Raji (cell line): Measurements from ENCODE around the gene TRPM3.

Source experiments
- POLR2A ChIP-seq: IDR thresholded peaks from 2 replicates; pipeline ENCODE4 v1.6.1; 2011; ENCODE audit warnings: low read depth, low read length, control low read depth; ENCODE audit not compliant: insufficient read depth

The TRPM3 gene

DNA sequence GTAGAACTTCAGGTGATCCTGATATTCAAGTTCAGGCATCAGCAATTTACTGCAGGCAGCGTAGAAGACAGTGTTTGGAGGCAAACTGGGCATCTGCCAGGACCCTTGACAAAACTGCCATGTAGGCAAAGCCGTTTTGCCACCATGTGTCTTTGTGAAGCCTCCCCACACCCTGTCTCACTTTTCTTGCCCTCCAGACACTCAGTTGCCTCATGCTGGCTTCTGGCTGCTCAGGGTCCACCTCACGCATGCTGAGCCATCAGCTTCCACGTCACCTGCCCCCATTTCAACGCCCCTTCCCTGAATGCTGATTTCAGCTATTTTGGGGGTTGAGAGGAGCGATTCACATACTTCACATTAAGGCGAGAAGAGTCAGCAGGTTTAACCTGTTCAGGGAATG, 541.7 kb downstream of the TRPM3 start:
- no peak for TF ChIP-seq POLR2A

DNA sequence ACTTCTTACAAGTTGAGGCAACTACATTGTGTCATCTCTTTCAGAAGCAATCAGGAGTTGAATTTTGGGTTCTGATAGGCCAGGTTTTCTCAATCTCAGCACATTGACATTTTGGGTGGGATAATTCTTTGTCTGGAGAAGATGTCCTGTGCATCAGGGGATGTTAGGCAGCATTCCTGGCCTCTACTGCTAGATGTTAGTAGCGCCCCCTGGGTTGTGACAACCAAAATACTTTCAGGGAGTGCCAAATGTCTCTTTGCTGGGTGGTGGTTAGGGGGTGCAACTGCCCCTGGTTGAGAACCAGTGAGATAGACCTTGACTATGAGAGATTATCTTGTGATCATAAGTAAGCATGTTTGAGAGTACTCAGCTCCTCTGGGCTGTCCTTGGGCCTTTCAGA, 542.7 kb downstream of the TRPM3 start:
- no peak for TF ChIP-seq POLR2A

DNA sequence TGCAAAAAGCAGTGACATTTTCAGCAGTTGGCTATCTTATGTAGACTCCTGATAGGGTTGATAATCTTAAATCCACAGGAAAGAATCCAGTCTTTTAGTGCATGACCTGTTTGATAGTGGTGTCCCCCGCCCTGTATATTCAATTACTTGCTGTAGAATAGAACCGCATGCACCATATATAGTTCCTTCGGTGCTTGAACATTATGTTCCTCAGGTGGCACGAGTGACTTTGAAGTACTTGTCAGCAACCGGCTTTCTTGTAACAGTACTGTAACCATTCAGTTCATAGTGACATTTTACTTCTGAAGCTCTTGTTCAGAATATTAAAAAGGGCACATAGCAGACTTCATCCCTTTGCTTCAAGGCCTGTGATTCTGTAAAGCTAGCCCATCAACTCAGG, 543.8 kb downstream of the TRPM3 start:
- no peak for TF ChIP-seq POLR2A

DNA sequence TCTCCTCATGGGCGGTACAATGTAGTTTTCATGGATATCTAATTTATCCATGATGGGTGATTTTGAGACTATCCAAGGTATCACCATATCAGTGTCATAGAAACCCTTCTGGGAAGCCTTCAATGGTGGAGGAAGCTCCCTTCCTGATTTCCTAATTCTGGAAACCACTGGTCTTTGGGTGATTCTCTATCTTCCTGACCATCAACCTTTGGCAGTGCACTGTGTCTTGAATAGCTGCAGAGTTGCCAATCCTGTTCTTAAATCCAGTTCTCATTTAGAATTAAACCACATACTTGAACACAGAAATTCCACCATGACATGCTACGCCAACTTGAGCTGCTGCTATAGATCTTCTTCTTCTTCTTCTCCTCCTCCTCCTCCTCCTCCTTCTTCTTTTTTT, 545.3 kb downstream of the TRPM3 start:
- no peak for TF ChIP-seq POLR2A

DNA sequence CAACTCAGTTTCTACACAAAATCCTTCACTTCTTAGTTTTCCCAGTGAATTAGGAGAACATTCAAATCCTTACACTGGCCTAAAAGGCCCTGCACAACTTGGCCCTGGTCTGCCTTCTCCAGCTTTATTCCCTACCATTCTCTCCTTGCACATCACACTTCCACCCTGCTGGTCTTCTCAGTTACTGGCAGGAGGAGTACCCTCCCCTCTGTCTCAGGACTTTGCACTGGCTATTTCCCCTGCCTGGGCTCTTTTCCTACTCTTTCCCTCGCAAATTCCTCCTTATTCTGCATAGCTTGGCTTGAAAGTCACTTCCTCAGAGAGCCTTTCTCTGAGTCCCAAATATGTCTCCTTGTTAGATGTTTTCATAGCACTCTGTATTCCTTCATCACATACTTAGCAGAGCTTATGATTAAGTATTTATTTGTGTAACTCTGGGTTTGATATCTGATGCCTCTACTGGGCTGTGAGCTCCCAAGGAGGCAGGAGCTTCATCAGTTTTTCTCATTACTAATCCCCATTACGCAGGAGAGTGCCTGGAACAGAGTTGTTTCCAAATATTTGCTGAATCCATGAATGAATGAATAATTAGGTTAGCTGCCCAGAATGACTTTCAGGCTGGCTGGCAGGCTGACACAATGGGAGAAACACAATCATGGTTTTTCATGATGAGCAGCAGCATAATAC, 547.1 kb downstream of the TRPM3 start:
- no peak for TF ChIP-seq POLR2A

DNA sequence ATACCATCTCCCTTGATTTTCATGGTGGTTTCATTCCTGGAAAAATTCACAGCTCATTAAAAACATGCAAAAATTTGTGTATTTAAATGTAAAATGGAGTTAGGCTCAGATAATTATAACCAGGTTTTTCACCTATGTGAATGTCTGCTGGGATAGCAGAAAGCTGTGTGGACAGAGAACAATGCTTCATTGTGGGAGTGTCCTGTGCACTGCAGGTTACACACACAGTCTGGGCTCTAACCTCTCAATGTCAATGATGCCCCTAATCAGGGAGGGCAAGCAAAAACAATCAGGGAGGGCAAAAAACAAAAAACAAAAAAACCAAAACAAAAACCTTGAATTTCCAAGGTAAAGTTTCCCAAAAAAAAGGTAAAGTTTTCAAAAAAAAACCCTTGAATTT, 548.1 kb downstream of the TRPM3 start:
- no peak for TF ChIP-seq POLR2A

DNA sequence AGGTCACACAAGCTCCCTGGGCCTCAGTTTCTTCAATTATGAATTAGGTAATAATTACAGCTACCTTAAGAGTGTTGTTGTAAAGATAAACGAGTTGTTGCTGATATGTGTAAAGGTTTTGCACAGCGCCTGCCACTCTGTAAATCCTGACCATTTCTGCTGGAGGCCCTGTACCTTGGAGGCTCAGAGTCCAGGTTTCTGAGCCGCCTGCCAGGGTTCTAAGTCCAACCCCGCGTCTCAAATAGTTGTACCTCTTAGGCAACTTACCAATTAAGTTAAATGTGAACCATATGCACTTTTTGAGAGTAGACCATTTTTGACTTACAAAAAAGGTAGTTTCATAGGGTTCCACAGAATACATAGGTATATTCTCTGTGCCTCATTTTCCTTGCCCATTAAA, 550.2 kb downstream of the TRPM3 start:
- TF ChIP-seq POLR2A: no peak

DNA sequence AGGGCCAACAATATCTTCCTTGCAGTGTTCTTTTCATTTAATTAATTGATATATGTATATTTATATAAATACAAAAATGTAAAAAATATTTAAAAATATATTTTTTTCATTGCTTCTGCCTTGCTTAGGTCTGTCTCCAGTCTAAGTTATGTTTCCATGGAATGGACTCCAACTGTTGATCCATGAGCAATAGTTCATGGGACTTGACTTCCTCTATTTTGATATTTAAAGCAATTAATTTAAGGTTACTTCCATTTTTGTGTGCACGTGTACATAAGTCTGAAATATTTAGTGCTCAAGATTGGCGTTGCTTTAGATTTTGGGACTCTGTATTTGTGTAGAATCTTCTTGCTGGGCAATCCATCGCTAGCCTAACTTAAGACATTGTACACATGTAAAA, 551.6 kb downstream of the TRPM3 start:
- no peak for TF ChIP-seq POLR2A

DNA sequence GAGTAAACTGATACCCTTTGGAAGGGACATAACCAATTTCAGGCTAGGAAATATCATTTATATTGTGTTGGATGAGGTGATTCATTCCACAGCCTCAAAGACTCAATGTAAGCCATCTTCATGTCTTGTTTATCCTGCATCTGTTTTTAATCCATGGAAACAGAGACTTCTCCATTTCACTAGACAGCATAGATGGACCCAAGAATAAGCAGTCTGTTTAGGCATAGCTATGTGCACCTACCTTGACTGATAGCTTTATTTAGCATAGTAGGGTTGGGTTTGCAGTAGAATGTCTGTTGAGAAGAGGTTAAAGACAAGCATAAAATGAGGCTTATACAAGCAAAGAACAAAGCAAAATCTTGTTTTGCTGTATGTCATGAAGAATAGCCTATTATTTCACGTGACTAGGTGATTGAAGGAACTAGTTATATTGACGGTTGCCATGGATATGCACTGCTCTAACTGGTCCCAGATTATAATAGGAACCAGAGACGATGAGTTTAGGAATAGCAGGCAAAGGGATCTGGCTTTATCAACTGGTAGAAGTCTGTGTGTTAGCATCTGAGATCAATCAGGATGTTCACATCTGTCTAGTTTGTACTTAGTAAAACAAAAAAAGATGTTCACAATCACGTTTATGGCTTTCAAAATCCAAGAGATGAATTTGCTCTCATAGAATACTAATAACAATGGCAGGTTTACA, 552.2 kb downstream of the TRPM3 start:
- no peak for TF ChIP-seq POLR2A

DNA sequence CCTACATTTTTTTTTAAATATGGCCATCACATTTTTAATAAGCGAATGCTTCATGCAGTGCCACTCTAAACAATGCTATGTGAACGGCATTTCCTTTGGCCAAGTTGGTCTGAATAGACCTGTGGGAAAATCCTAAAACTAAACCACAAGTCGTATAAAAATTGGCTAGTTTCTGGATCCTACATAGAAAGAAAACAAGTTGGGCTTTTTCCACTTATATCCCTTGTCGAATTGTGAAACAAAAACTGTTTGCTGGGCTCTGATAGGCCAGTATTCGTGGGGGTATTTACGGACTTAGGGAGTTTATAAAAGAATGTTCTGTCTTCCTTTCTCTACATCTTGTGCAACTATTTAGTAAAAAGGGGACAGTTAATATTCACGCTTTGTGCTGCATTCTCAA, 553.9 kb downstream of the TRPM3 start:
- no peak for TF ChIP-seq POLR2A

DNA sequence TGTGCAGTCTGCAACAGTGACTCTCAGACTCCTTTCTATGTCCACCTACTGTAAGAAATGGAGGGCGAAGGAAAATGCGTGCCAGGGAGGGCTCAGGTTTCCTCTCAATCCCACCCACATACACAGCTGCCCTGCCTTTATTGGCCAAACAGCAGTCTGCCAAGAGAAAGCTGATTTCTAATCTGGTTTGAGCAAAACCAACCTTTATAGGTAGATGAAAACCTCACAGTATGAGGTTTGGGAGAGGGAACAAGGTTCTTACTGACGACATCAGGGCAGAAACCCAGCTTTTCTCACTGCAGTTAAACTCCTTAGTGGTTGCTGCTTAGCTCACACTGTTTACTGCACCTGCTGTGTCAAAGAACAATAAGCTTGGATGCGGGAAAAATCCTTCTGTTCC, 554.7 kb downstream of the TRPM3 start:
- no peak for TF ChIP-seq POLR2A

DNA sequence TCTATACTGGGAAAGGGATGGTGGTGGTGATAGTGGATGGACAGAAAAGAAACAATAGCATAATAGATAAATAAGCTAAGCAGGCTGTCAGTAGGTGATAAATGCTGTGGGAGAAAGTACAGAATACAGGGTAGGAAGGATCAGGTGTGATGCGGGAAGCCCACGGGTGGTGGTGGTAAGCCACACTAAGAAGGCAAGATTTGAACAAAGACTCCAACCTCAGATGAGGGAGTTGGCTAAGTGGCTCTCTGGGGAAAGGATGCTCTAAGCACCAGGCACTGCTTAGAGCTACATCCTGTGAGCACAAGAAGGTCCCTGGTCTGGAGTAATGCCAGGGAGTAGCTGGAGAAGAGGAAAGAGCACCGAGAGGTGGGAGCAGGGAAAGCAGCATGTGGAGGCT, 555.4 kb downstream of the TRPM3 start:
- no peak for TF ChIP-seq POLR2A

DNA sequence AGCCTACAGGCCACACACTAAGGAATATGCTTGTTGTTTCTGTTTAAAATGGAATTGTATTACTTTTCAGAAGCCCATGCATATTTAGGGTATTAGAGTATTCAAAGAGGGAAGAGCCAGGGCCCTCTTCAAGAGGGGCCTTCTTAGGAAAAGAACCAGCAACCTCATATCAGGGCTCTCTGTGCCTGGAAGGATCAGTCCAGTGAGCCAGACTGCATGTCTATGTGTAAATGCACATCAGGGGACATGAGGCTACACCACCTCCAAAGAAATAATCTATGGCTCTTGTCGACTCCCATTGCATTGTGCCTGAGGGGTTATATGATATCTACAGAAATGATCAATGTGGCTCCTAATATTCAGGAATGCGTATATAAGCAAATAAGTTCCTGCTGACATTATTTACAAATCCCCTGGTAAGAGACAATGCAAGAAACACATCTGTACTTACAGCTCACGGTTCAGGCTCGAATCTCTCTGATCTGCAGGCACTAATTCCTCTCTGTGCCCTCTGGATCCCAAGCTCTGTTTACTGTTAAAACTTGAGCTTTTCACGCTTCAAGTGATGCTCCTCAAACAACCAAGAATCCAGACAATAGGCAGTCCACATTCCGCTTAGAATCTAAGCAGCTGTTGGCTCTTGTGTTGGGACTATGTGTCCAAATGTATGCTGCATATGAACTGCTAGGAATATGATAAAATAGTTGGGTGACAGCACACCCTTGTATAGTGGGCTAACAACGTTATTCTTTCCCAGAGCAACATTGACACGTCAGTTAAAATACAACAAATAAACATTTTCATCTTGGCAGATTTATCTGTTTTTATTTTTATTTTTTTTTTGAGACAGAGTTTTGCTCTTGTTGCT, 556.7 kb downstream of the TRPM3 start:
- no peak for TF ChIP-seq POLR2A

DNA sequence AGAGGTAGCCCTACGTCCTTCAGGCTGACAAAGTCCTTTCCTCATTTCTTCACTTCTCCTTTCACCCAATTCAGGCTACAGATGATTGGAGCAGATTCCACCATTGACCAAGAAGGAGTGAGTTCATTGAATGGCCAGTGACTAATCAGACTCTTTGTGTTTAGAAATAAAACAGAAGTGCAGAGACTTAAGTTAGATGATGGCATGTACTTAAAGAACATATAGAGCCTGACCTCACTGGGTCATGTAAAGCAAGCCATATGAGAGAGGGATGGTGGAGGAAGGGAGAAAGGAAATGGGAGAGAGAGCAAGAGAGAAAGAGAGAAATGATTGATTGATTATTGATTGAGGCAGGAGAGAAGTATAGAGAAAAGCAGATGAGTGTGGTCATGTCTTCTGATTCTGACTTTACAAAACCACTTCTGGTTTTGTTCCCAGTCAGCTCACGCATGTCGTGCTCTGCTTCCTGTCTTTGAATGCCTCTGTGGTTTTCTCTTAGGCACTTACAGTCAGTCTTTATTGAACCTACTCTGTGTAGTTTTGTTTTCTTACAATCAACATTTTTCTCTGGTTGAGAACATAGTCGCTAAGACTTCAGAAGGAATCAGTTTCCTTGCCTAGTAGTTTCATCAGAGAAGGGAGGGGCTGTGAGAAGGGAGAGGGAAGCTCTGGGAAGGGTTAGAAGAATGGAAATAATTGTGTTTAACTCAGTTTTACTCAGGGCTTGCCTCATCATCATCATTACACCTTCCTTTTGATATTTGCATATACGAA, 557.8 kb downstream of the TRPM3 start:
- TF ChIP-seq POLR2A: no peak

DNA sequence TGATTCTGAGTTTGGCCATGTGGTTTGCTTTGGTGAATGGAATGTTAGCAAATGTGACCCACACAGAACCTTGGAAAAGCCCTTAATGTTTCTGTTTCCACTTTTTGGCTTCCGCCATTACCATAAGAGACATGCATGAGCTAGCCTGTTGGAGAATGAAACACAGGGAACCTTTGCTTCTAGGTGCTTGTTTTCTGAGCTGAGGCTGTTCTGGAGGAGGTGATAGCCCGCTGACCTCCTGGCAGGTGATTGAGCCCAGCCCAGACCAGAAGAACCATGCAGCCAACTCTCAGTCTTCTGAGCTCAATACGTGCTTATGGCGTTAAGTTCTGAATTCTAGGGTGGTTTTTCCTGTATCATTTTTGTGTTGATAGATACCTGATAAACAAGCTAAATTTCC, 558.4 kb downstream of the TRPM3 start:
- no peak for TF ChIP-seq POLR2A

DNA sequence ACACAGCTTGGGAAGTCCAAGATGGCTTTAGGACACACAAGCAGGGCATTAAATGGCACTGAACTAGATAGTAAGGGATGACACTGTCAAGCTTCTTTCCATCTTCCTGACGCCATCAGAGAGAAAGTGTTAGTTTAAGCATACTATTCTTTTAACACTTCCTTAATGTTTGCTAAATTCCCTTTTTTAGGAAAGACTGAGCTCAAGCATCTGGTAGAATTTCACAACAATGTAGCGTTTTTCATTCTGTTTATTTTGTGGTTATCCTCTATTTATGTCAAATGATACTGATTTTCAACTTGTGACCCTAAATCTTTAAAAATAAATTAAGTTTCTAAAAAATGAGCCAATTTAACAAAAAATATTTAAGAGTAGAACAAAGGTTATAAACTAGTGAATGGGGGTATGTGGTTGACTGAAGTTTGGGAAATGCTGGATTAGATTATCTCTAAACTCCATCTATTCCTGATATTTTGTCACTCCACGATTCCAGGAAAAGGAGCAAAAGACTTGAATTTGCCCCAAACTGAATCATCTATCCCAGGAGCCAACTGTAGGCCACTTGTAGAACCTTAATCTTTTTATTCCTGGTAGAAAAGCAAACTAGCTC, 559.5 kb downstream of the TRPM3 start:
- no peak for TF ChIP-seq POLR2A
